Hematopoietic multipotent progenitor cell treated with erythropoietin and hydrocortisone succinate and interleukin-3 and kit ligand, for 15 days (in vitro differentiated cells): ENCODE measurements around the gene ANP32E.
A peak's percentile ranks its signal among the peaks of the same experiment; 100 is the strongest.

Experiments used
- DNase-seq: peaks from one replicate; pipeline ENCODE4 v3.0.0-alpha.2; 2015; ENCODE audit warnings: low spot score

ANP32E gene

GRCh38 chr1:150235852-150236613, at the start of gene ANP32E:
Gene ANP32E (minus strand): TSS chr1:150236112. CDS start chr1:150235786, 326 bp downstream.
- peak; percentile 97 for DNase-seq

DNA sequence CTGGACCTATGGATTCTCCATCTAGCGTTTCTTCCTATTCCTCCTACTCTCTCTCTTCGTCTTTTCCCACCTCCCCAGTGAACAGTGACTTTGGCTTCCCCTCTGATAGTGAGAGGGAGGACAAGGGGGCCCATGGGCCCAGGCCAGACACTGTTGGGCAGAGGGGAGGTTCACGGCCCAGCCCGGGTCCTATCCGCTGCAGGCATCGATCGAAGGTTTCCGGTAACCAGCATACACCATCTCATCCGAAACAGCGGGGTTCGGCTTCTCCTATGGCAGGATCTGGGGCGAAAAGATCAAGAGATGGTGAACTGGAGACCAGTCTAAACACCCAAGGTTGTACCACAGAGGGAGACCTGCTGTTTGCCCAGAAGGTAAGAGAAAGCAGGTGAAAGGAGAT, 47.3 kb upstream of the ANP32E start:
- no peak for DNase-seq

- DNase-seq, result no peak
These were observed 46.6 kb upstream of the ANP32E start for GRCh38 chr1:150282558-150282958.

DNA sequence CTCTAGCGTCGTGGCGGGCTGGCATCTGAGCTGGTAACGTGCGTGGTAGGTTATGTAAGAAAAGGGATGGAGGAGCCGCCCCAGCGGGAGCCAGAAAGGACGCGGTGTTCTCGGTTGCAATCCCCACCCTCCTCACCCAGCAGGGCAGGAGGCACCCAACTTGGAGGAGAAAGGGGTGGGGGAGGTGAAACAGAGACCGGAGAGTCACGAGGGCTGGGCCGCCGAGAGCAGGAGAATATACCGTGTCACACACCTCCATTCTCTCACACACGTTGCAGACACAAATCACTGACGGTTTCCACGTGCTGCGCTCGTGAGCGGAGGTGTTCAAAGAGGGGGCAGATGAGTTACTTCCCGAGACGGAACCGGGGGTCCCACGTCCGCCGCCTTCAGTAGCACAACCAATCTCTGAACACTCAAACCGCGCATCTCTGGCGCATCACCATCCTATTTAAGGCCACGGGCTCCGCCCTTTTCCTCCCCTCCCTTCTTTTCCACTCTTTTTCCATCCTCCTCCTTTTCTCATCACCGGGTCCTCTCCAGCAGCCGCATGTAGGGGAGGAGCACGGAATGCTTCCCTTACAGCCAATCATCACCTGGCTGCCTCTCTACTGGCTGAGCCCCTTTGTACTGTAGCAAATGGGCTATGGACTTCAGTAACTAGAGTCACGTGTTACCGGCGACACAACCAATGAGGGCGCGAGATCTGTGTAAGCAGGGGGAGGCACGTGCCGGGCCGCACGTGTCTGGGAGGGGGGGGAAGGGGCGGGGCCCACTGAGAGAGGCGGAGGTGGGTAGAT, 46.0 kb upstream of the ANP32E start, which contains the start of gene CIART:
TSS of gene CIART (plus strand) at position 797 of the 800 bp plus-strand sequence. CDS start 714 bp downstream, outside the sequence.
- peak; percentile 81 for DNase-seq

GRCh38 chr1:150281221-150281757, 45.4 kb upstream of the ANP32E start:
- peak; percentile 65 for DNase-seq

DNA sequence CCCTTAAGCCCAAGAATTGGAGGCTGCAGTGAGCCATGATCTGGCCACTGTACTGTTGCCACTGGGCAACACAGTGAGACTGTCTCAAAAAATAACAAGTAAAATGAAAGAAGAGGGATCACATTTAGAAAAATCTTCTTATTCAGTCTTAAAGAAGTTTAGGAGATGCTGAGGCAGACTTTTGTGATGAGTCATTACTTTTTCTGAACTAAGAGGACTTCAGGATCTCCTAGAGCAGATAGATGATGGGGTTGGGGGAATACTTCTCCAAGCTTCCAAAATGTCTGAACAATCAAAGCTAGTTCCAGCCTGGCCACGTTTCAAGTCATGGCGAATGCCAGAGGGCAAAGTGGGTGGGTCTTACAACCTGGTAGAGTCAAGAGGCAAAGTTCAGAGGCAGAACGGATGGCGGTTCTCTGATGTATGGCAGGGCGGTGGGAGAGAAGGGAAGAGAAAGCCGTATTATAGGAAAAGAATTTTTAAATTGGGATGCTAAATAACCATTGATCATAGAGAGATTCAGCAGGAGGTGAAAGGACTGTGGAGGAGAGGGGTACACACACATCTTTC, 44.3 kb upstream of the ANP32E start:
- no peak for DNase-seq

DNA sequence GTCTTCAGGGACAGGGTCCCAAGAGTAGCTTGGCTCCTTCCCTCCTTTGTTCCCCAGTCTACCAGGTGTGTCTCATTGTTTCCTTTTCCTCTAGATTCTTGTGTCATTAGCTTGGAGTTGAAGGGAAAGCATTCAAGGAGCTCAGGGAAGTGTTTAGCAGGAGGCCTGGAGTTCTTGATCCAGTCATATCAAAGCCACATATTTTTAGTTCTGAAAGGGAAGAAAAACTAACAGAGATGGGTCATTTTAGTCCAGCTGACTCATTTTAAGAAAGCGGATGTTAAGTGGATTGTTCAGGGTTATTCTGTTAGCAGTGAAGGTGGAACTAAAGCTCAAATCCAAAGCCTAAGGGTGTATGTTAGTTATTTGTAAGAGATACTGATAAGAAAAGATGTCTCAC, 37.4 kb upstream of the ANP32E start:
- no peak for DNase-seq

GRCh38 chr1:150271291-150271959, 35.5 kb upstream of the ANP32E start:
- DNase-seq, result no peak

- DNase-seq, result no peak
These were observed 33.5 kb upstream of the ANP32E start for GRCh38 chr1:150269451-150269850.

DNA sequence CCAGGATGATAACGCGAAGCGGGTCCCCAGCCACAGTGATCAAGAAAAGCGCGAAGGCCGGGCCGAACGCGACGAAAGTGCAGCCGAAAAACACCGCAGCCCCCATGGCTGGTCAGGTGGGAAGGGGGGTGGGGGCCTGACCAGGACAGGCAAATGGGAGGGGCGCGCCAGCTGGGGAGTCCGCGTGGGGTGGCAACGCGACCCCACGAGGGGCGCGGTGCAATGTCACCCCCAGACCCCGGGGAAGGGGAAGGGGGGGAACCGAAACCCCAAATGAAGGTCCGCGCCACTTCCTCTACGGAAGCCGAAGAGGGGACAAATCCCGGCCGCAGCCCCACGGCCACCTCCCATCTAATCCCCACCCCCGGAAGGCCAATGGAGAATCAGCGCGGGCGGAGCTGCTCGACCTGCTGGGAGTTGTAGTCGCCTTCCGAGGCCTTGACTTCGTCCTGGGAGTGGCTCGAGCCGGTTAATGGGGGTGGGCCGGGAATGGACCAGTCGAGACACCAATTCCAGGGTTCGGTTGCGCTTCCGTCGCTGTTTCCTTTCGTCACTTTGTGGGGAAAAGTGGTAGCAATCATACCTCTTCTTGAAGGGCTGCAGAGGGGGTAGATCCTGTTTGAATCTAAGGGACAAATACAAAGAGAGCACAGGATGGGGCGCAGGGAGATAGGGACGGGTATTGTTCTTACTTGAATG, 32.9 kb upstream of the ANP32E start, which contains the start of gene APH1A:
TSS of gene APH1A (minus strand) at position 312 of the 699 bp plus-strand sequence. CDS start at position 106, 206 bp downstream.
- peak; percentile 89 for DNase-seq

DNA sequence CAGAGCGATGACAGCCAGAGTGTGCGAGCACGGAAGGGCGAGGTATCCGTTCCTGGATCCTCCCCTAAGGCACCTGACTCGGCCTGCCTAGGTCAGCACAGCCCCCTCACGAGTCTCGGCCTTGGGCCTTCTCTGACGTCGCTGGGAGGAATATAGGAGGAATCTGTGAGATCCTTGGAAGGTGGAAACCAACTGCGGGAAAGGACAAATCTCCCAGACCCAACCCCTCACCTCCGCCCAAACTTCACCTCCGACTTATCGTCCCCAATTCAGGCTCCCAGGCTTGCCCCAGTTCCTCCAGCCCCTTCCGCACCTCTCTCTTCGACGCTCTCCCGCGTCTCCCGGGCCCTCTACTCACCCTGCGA, 32.4 kb upstream of the ANP32E start:
- DNase-seq, result peak; percentile 29

DNA sequence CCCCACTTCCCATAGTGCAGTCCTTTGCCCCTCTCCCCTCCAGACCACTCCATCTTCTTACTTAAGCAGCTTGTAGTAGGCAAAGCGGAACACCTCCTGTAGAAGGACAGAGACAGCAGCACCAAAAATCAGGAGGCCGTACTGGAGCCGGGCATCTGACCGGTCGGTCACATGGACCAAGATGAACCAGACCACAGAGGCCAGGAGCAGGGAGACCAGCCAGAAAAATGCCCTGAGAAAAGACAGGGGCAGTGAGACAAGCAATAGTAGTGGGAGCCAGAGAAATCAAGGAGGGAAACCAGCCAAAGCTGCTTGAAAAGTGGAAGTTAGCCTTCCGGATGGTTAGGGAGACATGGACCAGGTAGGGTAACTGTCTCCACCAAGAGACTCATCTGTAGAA, 32.0 kb upstream of the ANP32E start:
- DNase-seq, result no peak

DNA sequence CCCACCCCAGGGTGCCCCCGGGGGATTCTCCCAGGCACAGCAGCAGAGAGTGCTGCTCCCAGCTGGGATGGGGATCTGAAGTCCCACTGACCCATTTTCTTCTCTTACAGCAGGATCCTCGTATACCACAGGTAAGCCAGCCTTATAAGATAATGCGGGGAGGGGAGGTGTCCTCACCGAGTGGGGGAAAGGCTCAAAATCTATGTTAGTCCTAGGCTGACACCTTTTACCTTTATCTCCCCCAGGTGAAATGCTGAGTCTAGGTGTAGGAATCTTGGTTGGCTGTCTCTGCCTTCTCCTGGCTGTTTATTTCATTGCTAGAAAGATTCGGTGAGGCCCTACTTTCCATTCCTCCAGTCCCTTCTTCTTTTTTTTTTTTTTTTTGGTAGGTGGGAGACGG, 27.6 kb upstream of the ANP32E start:
- no peak for DNase-seq

DNA sequence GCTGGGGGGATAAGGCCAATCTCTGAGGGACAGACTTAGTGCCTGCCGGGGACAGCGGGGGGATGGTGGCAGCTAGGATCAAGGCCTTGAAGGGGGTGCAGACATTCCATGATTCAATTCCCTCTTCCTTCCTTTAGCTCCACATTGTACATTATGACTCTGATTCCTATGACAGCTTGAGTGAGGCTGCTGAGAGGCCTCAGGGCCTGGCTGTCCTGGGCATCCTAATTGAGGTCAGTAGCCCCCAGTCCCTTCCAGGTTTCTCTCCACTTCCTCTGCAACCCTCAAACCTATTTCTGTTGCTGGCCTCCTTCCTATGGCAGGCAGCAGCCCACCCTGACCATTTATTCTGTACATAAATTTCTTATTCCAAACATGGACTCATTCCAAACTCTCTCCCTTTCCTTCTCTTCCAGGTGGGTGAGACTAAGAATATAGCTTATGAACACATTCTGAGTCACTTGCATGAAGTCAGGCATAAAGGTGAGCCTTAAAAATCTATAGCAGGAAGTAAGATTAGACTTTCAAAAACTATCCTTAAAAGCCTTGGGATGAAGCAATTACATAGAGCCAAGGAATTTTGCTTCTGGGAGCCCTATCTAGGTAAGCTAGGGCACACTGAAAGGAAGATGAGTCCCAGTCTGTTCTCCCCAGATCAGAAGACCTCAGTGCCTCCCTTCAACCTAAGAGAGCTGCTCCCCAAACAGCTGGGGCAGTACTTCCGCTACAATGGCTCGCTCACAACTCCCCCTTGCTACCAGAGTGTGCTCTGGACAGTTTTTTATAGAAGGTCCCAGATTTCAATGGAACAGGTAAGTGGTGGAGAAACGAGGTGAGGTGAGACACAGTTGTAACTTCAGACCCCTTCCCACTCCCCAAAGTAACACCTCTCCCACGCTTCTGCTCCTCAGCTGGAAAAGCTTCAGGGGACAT, 26.7 kb upstream of the ANP32E start:
- DNase-seq, result no peak

- DNase-seq, result no peak
These were observed 25.5 kb upstream of the ANP32E start for GRCh38 chr1:150261367-150261766.

DNA sequence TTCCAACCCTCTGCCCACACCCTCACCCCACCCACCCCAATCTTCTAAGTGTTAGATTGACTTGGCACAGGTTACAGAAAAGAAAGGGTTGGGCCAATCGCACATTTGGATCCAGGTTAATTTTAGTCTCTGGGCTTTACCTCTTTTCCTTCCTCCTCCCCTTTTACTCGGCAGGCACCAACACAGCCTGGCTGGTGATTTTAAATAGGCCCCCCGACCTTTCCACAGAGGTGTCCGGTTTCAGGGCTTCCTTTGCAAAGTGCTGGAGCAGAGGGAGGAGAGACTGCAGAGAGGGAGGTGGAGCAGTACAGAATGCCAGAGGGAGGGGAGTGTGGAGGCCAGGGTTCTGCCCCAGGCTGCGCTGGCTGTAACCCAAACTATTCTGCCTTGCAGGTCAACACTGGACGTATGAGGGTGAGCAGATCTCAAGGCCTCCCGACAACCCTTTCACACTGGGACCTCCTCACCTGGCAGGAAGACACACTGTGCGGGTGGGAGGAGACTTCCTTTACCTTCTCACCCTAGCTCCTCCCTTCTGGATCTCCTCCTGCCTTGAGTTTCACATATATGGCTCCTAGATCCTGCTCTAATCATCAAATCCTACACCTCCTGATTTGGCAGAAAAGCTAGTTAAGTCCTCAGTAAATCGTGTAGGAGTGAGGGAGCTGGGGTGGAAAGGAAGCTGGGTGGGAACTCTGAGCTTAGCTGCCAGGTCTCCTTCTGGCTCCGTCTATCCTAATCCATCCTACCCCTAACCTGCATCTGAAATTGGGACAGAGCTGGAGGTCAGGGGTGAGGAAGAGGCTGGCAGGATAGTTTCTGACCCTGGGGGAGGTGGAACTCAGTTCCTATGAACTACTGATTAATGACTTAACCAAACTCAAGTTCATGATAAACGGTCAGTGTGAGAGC, 24.1 kb upstream of the ANP32E start:
- DNase-seq, result no peak

DNA sequence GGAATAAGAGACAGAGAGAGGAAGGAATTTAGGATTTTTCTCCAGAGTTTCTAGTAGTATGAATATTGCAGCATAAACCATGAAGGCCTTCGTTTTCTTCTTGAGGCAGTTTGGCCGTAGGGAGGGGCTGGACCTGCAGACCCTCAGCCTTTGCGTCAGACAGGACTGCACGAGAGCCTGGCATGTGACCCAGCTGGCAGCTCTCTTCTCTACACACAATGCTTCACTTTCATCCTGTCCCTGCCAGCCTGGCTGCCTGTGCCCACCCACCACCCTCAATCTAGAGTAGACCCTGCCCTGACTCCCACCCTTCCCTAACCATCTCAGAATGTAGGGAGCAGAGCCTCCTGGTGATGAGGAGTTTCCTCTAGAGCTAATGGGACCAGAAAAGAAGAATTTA, 23.3 kb upstream of the ANP32E start:
- no peak for DNase-seq

DNA sequence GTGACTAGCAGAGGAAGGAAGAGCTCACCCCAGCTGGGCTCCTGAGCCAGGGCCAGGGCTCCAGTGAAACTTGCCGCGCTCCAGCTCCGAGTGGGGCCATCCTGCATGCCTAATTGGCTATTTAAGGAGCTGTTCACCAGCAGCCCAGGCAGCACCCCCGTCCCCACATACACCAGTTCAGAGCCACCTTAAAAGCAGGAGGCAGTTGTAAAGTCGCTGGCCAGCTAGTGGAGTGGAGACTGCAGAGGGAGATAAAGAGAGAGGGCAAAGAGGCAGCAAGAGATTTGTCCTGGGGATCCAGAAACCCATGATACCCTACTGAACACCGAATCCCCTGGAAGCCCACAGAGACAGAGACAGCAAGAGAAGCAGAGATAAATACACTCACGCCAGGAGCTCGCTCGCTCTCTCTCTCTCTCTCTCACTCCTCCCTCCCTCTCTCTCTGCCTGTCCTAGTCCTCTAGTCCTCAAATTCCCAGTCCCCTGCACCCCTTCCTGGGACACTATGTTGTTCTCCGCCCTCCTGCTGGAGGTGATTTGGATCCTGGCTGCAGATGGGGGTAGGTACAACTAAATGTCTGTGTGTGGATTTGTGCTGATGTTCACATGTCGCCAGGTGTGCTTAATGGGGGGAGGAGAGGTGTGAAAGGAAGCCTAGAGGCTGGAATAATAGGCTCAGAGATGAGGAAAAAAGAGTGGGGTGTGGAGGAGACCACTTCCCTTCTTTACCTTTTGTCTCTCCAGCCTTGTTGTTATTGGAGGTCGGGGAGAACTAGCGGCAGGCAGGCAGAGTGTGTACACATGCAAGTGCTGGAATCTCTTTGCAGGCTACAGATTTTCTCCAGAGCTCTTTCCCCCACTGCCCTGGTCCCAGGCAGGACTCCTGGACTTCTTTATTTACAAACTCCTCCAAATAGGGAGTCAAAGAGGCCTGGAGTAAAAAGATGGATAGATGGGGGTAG, 22.0 kb upstream of the ANP32E start, which contains the start of gene CA14:
TSS of gene CA14 (plus strand) at position 151 of the 962 bp plus-strand sequence. CDS start at position 506, 355 bp downstream.
- DNase-seq, result no peak
